ENCODE measurements around the gene HACE1. TPM values are rescaled to one million over a fixed set of nuclear protein-coding genes. Genes with fewer than 3 reads are reported as not detected.

HACE1 gene
- total and polyA plus RNA-seq, 2 experiments from 2014 or later: 6.9 to 14.5 TPM

DNA sequence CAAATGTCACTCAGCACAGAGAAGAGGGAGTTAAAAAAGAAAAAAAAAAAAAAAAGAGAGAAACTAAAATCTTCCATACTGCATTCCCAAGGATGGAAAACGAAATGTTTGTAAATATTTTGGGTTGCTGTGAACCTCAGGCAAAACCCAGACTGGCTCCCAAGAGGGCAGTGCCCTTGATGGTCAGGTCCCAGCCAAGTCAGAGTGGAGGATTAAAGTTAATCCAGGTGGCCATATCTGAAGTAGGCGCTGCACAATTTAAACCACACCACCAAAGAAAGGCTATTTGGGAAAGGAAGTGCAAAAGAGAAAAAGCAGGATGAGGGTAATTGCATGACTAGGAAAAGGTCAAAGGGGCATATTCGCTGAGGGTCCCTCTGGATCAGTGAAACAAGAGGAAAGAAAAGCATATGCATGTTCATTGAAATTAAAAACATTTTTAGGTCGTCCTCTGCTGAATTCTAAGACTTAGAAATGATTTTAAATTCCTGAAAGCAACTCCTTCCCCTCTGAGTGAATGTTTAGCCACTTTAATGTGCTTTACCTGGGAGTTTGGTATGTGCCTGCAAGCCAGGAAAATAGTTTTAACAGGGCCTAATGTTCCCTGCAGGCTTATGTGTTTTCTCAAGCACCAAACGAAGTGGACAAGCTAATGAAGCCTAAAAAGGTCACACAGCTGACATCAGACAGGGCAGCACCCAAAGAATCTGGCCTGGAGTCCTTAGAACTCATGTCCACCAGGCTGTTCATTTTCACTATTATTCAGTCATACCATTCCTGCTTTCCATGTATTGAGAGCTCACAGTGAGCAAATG lies 159.1 kb downstream of the HACE1 start:
- WGBS (ENCODE audit: low lambda C conversion rate, missing lambda C conversion rate): 43% methylated on average over 5 of the region's 5 CpGs
- H4K20me1 ChIP-seq (ENCODE audit: insufficient read depth, poor library complexity, severe bottlenecking): no peaks in the 10 kb centered on the region
- H3K9me2 ChIP-seq (replicated peaks; ENCODE audit: insufficient read depth): no peaks in the 10 kb centered on the region
- H3K4me2 ChIP-seq: no peak overlapping the region
- H3K27me3 ChIP-seq: no peaks in the 10 kb centered on the region
- TF ChIP-seq EZH2phosphoT487 (IDR thresholded peaks at IDR 0.05; ENCODE audit: low read depth, severe bottlenecking, unreplicated experiment) (no peak), EZH2 (IDR thresholded peaks at IDR 0.05; ENCODE audit: borderline replicate concordance) (no peak)
- TF ChIP-seq, protein P1, sequence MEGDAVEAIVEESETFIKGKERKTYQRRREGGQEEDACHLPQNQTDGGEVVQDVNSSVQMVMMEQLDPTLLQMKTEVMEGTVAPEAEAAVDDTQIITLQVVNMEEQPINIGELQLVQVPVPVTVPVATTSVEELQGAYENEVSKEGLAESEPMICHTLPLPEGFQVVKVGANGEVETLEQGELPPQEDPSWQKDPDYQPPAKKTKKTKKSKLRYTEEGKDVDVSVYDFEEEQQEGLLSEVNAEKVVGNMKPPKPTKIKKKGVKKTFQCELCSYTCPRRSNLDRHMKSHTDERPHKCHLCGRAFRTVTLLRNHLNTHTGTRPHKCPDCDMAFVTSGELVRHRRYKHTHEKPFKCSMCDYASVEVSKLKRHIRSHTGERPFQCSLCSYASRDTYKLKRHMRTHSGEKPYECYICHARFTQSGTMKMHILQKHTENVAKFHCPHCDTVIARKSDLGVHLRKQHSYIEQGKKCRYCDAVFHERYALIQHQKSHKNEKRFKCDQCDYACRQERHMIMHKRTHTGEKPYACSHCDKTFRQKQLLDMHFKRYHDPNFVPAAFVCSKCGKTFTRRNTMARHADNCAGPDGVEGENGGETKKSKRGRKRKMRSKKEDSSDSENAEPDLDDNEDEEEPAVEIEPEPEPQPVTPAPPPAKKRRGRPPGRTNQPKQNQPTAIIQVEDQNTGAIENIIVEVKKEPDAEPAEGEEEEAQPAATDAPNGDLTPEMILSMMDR (IDR thresholded peaks at IDR 0.05; ENCODE audit: poor library complexity): no peak
- H3K4me3 ChIP-seq: no peak overlapping the region
- H3K4me1 ChIP-seq (ENCODE audit: insufficient read depth): peaks cover 6% of the 10 kb centered on the region
- H3K79me2 ChIP-seq: no peaks in the 10 kb centered on the region
- no peak overlapping the region for H3K27ac ChIP-seq
- peak overlapping the region; percentile 19 for H2AFZ ChIP-seq
- no peaks in the 10 kb centered on the region for H3K36me3 ChIP-seq (replicated peaks; ENCODE audit: insufficient read depth, low read depth)
- no peaks in the 10 kb centered on the region for H3K9me3 ChIP-seq (ENCODE audit: low read depth)
- DNase-seq (ENCODE audit: low spot score): no peak

GRCh38 chr6:104699593-104700329 lies 160.0 kb downstream of the HACE1 start:
- Histone ChIP-seq H3K9me2 (replicated peaks; ENCODE audit: insufficient read depth) (no peaks in the 10 kb centered on the region), H3K9me3 (ENCODE audit: low read depth) (no peaks in the 10 kb centered on the region), H3K79me2 (no peaks in the 10 kb centered on the region), H3K4me2 (no peak overlapping the region), H4K20me1 (ENCODE audit: insufficient read depth, poor library complexity, severe bottlenecking) (no peaks in the 10 kb centered on the region), H3K36me3 (replicated peaks; ENCODE audit: insufficient read depth, low read depth) (no peaks in the 10 kb centered on the region), H3K27ac (no peak overlapping the region), H3K4me3 (no peak overlapping the region), H3K27me3 (no peaks in the 10 kb centered on the region), H3K4me1 (ENCODE audit: insufficient read depth) (peaks cover 6% of the 10 kb centered on the region), H2AFZ (peak overlapping the region; percentile 19)
- 47% methylated on average over 8 of the region's 8 CpGs for WGBS (ENCODE audit: low lambda C conversion rate, missing lambda C conversion rate)
- no peak for TF ChIP-seq EZH2 (IDR thresholded peaks at IDR 0.05; ENCODE audit: borderline replicate concordance)
- TF ChIP-seq, protein P1 (IDR thresholded peaks at IDR 0.05; ENCODE audit: poor library complexity): no peak
- TF ChIP-seq EZH2phosphoT487 (IDR thresholded peaks at IDR 0.05; ENCODE audit: low read depth, severe bottlenecking, unreplicated experiment): no peak
- DNase-seq (ENCODE audit: low spot score): no peak

DNA sequence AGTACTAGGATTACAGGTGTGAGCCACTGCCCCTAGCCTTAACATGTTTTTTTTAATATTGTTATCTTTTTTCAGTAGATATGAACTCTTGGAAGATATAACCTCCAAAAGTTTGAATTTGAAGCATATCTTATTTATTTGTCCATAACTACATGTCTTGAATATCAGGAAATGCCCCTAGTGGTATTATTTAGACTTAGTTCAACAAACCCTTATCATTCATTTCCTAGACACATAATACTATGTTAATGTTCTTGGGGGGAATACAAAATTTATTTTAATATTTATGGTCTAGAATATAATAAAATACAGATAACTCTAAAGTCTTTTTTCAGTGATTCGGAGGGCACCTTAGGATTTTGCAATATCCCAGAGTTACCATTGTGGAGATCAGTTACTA lies 160.7 kb downstream of the HACE1 start:
- Histone ChIP-seq H3K79me2 (no peaks in the 10 kb centered on the region), H3K4me2 (no peak overlapping the region), H3K27ac (no peak overlapping the region), H3K4me3 (no peak overlapping the region), H3K4me1 (ENCODE audit: insufficient read depth) (peaks cover 3% of the 10 kb centered on the region), H3K9me2 (replicated peaks; ENCODE audit: insufficient read depth) (no peaks in the 10 kb centered on the region), H4K20me1 (ENCODE audit: insufficient read depth, poor library complexity, severe bottlenecking) (no peaks in the 10 kb centered on the region), H3K9me3 (ENCODE audit: low read depth) (no peaks in the 10 kb centered on the region), H3K36me3 (replicated peaks; ENCODE audit: insufficient read depth, low read depth) (no peaks in the 10 kb centered on the region), H3K27me3 (no peaks in the 10 kb centered on the region), H2AFZ (no peak overlapping the region)
- no peak for DNase-seq (ENCODE audit: low spot score)
- WGBS (ENCODE audit: low lambda C conversion rate, missing lambda C conversion rate): 100% methylated on average over 1 of the region's 1 CpG
- TF ChIP-seq, protein P1 (IDR thresholded peaks at IDR 0.05; ENCODE audit: poor library complexity): no peak
- no peak for TF ChIP-seq EZH2 (IDR thresholded peaks at IDR 0.05; ENCODE audit: borderline replicate concordance)
- TF ChIP-seq EZH2phosphoT487 (IDR thresholded peaks at IDR 0.05; ENCODE audit: low read depth, severe bottlenecking, unreplicated experiment): no peak
